Activated CD8-positive, alpha-beta T cell treated with anti-CD3 and anti-CD28 coated beads, Interleukin-2, amount 10 ng/mL, durations not matched to agents 7 days and 5 days (primary cell): Measurements from ENCODE around the gene SLC26A3. TPM values are rescaled to one million over a fixed set of nuclear protein-coding genes. Genes with fewer than 3 reads are reported as not detected.
A peak's percentile ranks its signal among the peaks of the same experiment; 100 is the strongest.

ENCODE experiments used
- ATAC-seq: fragments of 150-1000 bp; cut with Tn5 transposase; one replicate; pipeline ENCODE4 v1.10.0; 2021; ENCODE audit warnings: moderate library complexity
- CTCF ChIA-PET: fragments of 350-600 bp; sonication (Branson Sonifier 250); formaldehyde crosslinking; loops from one replicate; lab custom pipeline; 2021; ENCODE audit warnings: antibody characterized with exemption; lab: Charles Lee
- POLR2A ChIA-PET: fragments of 350-600 bp; sonication (Branson Sonifier 250); formaldehyde crosslinking; loops from one replicate; lab custom pipeline; 2021; ENCODE audit warnings: antibody characterized with exemption; lab: Charles Lee
- DNase-seq: peaks from one replicate; pipeline ENCODE4 v3.0.0-alpha.2; 2020
- H3K27ac Mint-ChIP-seq: one replicate; pipeline ENCODE4 v1.8.0; 2021; ENCODE audit warnings: mild to moderate bottlenecking, mixed read lengths
- H3K27me3 Mint-ChIP-seq: one replicate; pipeline ENCODE4 v1.8.0; 2021; ENCODE audit warnings: low read depth, mixed read lengths
- H3K36me3 Mint-ChIP-seq: one replicate; pipeline ENCODE4 v1.8.0; 2021; ENCODE audit warnings: low read depth, mixed read lengths
- H3K4me1 Mint-ChIP-seq: one replicate; pipeline ENCODE4 v1.8.0; 2021; ENCODE audit warnings: low read depth, mixed read lengths
- H3K4me3 Mint-ChIP-seq: one replicate; pipeline ENCODE4 v1.8.0; 2021; ENCODE audit warnings: mild to moderate bottlenecking, mixed read lengths
- H3K9me3 Mint-ChIP-seq: one replicate; pipeline ENCODE4 v1.8.0; 2022; ENCODE audit warnings: mixed read lengths; ENCODE audit not compliant: insufficient read depth
- total RNA-seq, 2 experiments: library from RNA; stranded (reverse); gene quantifications; one replicate each; pipeline ENCODE4 v1.2.3, GENCODE V29; 2021

SLC26A3 gene
- total RNA-seq, 2 experiments from 2014 or later = not detected

GRCh38 chr7:107779647-107780099, 23.4 kb downstream of the SLC26A3 start:
- ATAC-seq (no peak), DNase-seq (no peak)
- POLR2A ChIA-PET = no interaction called here
- Mint-ChIP-seq H3K27ac (no peak overlapping the region), H3K36me3 (no peaks in the 10 kb centered on the region), H3K9me3 (no peaks in the 10 kb centered on the region), H3K4me3 (no peak overlapping the region), H3K27me3 (peaks cover 2% of the 10 kb centered on the region), H3K4me1 (no peaks in the 10 kb centered on the region)
- CTCF ChIA-PET = no interaction called here

- Mint-ChIP-seq H3K27me3 (peaks cover 2% of the 10 kb centered on the region), H3K4me1 (no peaks in the 10 kb centered on the region), H3K9me3 (no peaks in the 10 kb centered on the region), H3K4me3 (no peak overlapping the region), H3K27ac (no peak overlapping the region), H3K36me3 (no peaks in the 10 kb centered on the region)
- ChIA-PET CTCF (interaction anchor here (1.7 kb wide), 1 partner anchor 96 kb away, joined by 9 read pairs; no protein-coding TSS in a partner anchor), POLR2A (no interaction called here)
- DNase-seq (no peak), ATAC-seq (no peak)
Observed at GRCh38 chr7:107778283-107778682, 24.7 kb downstream of the SLC26A3 start.

DNA sequence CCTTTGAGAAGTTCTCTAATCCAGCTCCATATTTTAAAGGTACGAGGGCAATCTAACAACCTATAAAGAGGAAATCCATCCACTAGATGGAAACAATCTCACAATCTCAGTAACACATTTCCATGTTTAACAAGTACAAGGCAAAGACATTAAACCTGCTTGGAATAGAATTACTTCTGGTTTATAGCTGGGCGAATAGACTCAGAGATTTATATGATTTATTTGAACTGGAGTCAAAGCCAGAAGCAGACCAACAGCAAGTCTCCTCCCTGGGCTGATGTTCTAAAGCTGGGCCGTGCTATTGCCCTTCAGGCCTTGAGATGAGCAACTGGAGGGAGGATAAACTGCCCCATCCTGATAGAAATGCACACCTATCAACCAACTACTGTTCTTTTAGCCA, 25.3 kb downstream of the SLC26A3 start:
- H3K27ac Mint-ChIP-seq = no peak overlapping the region
- no peaks in the 10 kb centered on the region for H3K4me1 Mint-ChIP-seq
- no peak for DNase-seq
- no peak overlapping the region for H3K4me3 Mint-ChIP-seq
- no peaks in the 10 kb centered on the region for H3K9me3 Mint-ChIP-seq
- no peaks in the 10 kb centered on the region for H3K27me3 Mint-ChIP-seq
- ATAC-seq = no peak
- ChIA-PET CTCF (interaction anchor here (1.7 kb wide), 1 partner anchor 97 kb away, joined by 9 read pairs; no protein-coding TSS in a partner anchor), POLR2A (no interaction called here)
- no peaks in the 10 kb centered on the region for H3K36me3 Mint-ChIP-seq

GRCh38 chr7:107773027-107773426, 30.0 kb downstream of the SLC26A3 start:
- Mint-ChIP-seq H3K9me3 (no peaks in the 10 kb centered on the region), H3K27ac (no peak overlapping the region), H3K27me3 (peaks cover 2% of the 10 kb centered on the region), H3K36me3 (no peaks in the 10 kb centered on the region), H3K4me1 (no peaks in the 10 kb centered on the region), H3K4me3 (no peak overlapping the region)
- DNase-seq = no peak
- no peak for ATAC-seq
- CTCF ChIA-PET = interaction anchor here (1.4 kb wide), 2 partner anchors 30 to 102 kb away, joined by 4 to 9 read pairs; partner anchors contain the start of gene CBLL1
- POLR2A ChIA-PET = no interaction called here

DNA sequence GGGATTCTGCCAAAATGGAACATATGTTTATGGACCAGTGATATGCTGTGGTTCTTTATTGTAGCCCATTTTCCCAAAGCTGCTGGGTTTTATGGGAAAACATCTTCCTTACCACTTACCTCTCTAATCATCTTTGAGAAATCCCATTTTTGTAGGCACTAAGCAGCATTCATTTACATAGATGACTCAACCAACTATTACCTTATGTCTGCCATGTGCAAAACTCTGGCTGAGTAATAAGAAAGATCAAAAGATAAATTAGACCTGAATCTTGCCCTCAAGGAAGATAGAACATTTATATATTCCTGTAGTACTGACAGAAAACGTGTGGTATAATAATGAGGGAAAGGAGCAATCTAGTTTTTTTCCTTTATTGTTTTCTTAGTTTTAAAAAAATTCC, 34.8 kb downstream of the SLC26A3 start:
- Mint-ChIP-seq H3K9me3 (no peaks in the 10 kb centered on the region), H3K4me3 (no peak overlapping the region), H3K27me3 (peaks cover 2% of the 10 kb centered on the region), H3K4me1 (peaks cover 11% of the 10 kb centered on the region), H3K27ac (no peak overlapping the region), H3K36me3 (peaks cover 6% of the 10 kb centered on the region)
- CTCF ChIA-PET = no interaction called here
- no peak for DNase-seq
- no peak for ATAC-seq
- POLR2A ChIA-PET = no interaction called here

DNA sequence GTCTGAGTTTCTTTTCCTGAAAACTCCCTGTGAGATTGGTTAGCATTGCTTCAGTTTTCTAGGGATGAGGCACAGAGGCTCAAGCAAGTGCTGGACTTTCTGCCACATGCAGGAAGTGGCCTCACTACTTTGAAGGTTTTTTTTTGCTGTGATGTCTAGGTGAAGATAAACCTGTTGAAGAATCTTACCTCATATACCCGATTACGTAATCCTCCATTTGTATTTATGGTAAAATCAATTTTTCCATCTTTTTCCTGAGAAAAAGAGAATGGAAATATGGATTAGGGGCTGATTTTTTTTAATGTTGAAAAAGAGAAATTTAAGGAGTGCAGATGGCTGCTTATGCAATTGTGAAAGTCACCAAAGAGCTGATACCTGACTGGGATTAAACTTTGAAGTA, 35.6 kb downstream of the SLC26A3 start:
- H3K27me3 Mint-ChIP-seq = peaks cover 2% of the 10 kb centered on the region
- H3K9me3 Mint-ChIP-seq = no peaks in the 10 kb centered on the region
- H3K27ac Mint-ChIP-seq = no peak overlapping the region
- ATAC-seq = no peak
- no peak for DNase-seq
- H3K4me3 Mint-ChIP-seq = no peak overlapping the region
- H3K36me3 Mint-ChIP-seq = peaks cover 7% of the 10 kb centered on the region
- CTCF ChIA-PET = interaction anchor here (1.3 kb wide), 1 partner anchor 107 kb away, joined by 4 read pairs; no protein-coding TSS in a partner anchor
- POLR2A ChIA-PET = no interaction called here
- peaks cover 11% of the 10 kb centered on the region for H3K4me1 Mint-ChIP-seq

GRCh38 chr7:107758667-107759066, 44.4 kb downstream of the SLC26A3 start:
- DNase-seq (no peak), ATAC-seq (no peak)
- Mint-ChIP-seq H3K36me3 (peaks cover 51% of the 10 kb centered on the region), H3K4me3 (no peak overlapping the region), H3K4me1 (no peaks in the 10 kb centered on the region), H3K27ac (no peak overlapping the region), H3K27me3 (no peaks in the 10 kb centered on the region), H3K9me3 (no peaks in the 10 kb centered on the region)
- CTCF ChIA-PET = interaction anchor here (2.8 kb wide), 1 partner anchor 116 kb away, joined by 6 read pairs; no protein-coding TSS in a partner anchor
- POLR2A ChIA-PET = interaction anchor here (1.7 kb wide), 1 partner anchor 15 kb away, joined by 6 read pairs; the partner anchor contains the start of gene CBLL1

DNA sequence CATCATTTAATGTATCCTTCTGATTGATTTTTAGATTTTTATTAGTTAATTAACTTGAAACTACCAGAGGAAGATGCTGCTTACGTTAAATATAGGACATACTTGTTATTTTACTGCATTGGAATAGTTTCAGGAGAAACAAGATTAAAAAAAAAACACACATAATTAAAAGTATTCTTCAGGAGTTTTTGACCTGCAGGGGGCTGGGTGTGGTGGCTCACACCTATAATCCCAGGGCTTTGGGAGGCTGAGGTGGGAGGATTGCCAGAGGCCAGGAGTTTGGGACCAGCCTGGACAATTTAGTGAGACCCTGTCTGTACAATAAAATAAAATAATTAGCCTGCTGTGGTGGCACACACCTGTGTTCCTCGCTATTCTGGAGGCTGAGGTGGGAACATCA, 48.4 kb downstream of the SLC26A3 start:
- Mint-ChIP-seq H3K4me1 (no peaks in the 10 kb centered on the region), H3K4me3 (no peak overlapping the region), H3K27ac (no peak overlapping the region), H3K36me3 (peaks cover 56% of the 10 kb centered on the region), H3K9me3 (no peaks in the 10 kb centered on the region), H3K27me3 (no peaks in the 10 kb centered on the region)
- no peak for ATAC-seq
- no peak for DNase-seq
- ChIA-PET POLR2A (no interaction called here), CTCF (interaction anchor here (1.2 kb wide), 1 partner anchor 11 kb away, joined by 4 read pairs; no protein-coding TSS in a partner anchor)

GRCh38 chr7:107751113-107751512, 51.9 kb downstream of the SLC26A3 start:
- Mint-ChIP-seq H3K9me3 (no peaks in the 10 kb centered on the region), H3K4me3 (no peak overlapping the region), H3K36me3 (peaks cover 39% of the 10 kb centered on the region), H3K27ac (no peak overlapping the region), H3K27me3 (no peaks in the 10 kb centered on the region), H3K4me1 (peaks cover 16% of the 10 kb centered on the region)
- POLR2A ChIA-PET = no interaction called here
- CTCF ChIA-PET = no interaction called here
- DNase-seq = no peak
- ATAC-seq = no peak

DNA sequence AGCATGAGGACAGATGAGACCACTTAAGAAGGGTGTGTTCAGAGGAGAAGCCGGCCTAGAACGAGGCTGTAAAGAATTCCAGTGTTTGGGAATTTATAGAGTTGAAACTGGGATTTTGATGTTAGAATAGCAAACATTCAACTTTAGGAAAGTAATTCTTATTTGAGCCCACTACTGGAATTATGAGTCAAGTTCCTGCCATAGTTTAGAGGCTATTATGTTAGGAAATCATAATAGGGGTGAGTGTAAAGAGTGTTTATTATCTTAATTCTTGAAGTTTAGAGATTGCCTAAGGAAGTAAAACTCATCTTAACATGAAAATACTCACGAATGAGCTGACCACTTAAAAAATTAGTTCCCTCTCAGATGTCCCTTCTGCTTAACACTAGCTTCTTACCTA, 57.0 kb downstream of the SLC26A3 start:
- Mint-ChIP-seq H3K27ac (no peak overlapping the region), H3K4me1 (peaks cover 39% of the 10 kb centered on the region), H3K9me3 (no peaks in the 10 kb centered on the region), H3K27me3 (no peaks in the 10 kb centered on the region), H3K4me3 (peak overlapping the region; percentile 90), H3K36me3 (peaks cover 23% of the 10 kb centered on the region)
- DNase-seq (no peak), ATAC-seq (no peak)
- ChIA-PET POLR2A (interaction anchor here (1.3 kb wide), 1 partner anchor 131 kb away, joined by 3 read pairs; no protein-coding TSS in a partner anchor), CTCF (interaction anchor here (0.7 to 10.6 kb wide), 6 partner anchors 10 to 145 kb away, joined by 3 to 322 read pairs (median 4); partner anchors contain the start of gene DLD)

DNA sequence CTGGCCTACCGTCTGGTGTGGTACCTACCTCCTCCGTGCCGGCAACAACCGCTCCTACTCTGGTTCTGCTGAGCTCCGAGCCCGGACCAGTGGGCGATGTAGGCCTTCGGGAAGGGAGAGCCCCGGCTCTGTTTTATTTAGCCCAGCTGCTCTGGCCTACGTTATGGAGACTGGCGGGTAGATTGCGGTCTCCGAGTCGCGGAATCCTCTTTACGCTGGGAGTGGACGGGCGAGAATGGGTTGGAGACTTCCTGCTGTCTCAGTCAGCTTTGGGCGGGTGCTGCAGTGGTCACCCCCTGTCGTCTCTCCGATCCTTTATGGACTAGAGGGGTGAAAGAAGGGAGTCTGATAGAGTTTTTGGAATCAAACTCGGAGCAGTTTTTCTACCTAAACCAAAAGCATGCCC, 58.7 kb downstream of the SLC26A3 start:
- H3K4me3 Mint-ChIP-seq = peak overlapping the region; percentile 90
- peaks cover 39% of the 10 kb centered on the region for H3K4me1 Mint-ChIP-seq
- H3K36me3 Mint-ChIP-seq = peaks cover 15% of the 10 kb centered on the region
- H3K27ac Mint-ChIP-seq = peak overlapping the region; percentile 100
- DNase-seq (no peak), ATAC-seq (peak; percentile 50)
- ChIA-PET POLR2A (interaction anchor here (0.6 to 2.8 kb wide), 14 partner anchors 9 to 855 kb away, joined by 3 to 30 read pairs (median 6); partner anchors contain the start of genes DLD and HBP1), CTCF (interaction anchor here (1.1 to 10.6 kb wide), 5 partner anchors 123 to 570 kb away, joined by 3 to 322 read pairs (median 6); no protein-coding TSS in a partner anchor)
- no peaks in the 10 kb centered on the region for H3K9me3 Mint-ChIP-seq
- H3K27me3 Mint-ChIP-seq = no peaks in the 10 kb centered on the region
